HG03097 (cell line): ENCODE data around the gene UXT.

Source experiments
- ATAC-seq: cut with Tn5 transposase; IDR thresholded peaks from one replicate; pipeline ENCODE4 v1.9.1; 2021; ENCODE audit not compliant: unreplicated experiment, low FRiP score

UXT gene

GRCh38 chrX:47649781-47650163 is 9.2 kb downstream of the UXT start:
- no peak for ATAC-seq

DNA sequence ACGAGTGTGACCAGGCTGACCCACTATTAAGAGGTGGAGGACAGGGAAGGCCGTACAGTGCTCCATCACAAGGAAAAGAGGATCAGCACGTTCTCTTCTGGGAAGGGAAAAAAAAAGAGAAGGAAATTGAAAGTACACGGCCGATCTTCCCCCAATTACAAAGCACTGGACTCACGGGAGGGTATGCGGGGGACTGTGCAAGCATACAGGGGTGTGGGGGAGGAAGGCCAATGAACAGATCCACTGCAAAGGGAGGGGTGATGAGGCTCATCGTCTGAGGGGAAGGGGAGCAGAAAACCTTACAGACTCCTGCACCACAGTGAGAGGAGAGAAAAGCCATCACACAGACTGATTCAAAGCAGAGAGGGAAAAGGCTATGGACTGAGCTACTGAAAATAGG is 9.7 kb downstream of the UXT start:
- ATAC-seq, result no peak

- ATAC-seq, result no peak
These were observed 10.6 kb downstream of the UXT start for GRCh38 chrX:47648376-47648775.

- no peak for ATAC-seq
These were observed 12.3 kb downstream of the UXT start for GRCh38 chrX:47646636-47647035.

GRCh38 chrX:47645530-47645929 is 13.4 kb downstream of the UXT start:
- no peak for ATAC-seq

DNA sequence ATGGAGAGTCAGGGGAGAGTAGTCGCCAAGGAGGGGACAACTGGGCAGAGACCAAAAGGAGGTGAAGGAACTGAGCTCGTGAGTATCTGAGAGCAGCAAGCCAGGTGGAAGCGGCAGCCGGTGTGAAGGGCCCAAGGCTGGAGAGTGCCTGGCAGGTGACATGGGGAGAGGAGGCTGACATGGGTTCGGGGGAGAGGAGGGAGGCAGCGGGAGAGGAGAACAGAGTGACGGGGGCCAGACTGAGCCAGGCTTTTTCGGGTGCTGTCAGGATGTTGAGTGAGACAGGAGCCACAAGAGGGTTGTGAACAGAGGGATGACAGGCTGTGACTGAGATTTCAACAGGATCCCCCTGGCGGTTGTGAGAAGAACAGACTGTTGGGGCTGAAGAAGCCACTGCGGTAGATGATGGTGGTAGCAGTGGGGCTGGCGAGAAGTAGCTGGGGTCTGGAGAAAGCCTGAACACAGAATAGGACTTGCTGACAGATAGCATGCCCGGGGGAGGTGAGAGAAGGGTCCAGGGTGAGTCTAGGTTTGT is 14.4 kb downstream of the UXT start:
- no peak for ATAC-seq

DNA sequence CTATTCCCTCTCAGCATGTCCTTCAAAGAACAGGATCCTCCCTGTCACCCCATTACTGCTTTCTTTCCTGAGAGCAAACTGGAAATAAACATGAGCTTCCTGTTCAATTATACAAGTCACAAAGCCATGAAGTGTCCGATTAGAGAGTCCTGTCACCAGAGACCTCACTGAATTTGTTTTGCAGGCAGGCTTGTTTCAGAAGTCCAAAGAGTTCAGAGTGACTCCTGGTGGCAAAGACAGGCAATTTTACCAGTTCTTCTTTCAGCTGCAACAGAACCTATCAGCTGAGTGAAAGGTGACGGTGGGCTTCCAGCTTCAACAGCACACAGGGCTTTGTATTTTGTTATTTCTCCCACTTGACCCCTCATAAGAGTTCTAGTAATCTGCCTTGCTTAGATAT is 15.1 kb downstream of the UXT start:
- ATAC-seq, result no peak

DNA sequence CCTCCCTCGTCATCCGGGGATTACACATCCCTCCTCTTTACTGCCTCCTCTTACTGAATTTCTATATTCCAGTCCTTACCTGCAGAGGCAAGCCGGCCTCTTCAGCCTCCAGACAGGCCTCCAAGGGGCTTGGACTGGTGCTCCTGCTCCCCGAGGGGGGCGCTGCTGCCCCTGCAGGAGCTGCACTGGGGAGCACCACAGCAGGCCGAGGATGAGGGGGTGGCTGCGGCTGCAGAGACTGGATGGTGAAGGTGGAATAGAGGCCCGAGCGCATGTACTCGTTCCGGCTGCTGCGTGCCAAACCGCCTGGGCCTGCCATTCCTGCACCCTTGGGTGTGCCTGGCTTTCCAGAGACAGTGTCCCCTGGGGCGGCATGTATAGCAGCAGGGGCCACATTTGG is 20.2 kb downstream of the UXT start:
- ATAC-seq, result no peak

GRCh38 chrX:47637546-47638195 is 21.3 kb downstream of the UXT start:
- peak; percentile 64 for ATAC-seq

GRCh38 chrX:47634871-47635575 is 24.0 kb downstream of the UXT start:
- no peak for ATAC-seq

- no peak for ATAC-seq
These were observed 25.0 kb downstream of the UXT start for GRCh38 chrX:47633689-47634590.

DNA sequence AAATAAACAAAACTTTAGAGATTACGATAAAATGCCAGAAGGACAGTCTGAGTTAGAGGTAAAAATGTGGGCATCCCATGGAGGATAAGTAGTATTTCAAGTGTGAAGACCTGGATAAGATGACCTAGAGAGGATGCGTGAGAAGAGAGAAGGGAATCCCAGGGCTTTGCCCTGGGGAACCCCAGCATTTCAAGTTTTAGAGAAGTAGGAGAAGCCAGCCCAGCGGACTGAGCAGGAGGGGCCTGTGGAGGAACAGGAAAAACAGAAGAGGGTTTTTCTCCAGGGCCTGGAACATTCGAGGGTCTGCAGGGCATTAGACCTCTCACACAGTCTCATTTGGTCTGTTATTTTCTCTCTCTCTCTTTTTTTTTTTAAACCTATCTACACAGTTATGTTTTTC is 26.3 kb downstream of the UXT start:
- no peak for ATAC-seq

DNA sequence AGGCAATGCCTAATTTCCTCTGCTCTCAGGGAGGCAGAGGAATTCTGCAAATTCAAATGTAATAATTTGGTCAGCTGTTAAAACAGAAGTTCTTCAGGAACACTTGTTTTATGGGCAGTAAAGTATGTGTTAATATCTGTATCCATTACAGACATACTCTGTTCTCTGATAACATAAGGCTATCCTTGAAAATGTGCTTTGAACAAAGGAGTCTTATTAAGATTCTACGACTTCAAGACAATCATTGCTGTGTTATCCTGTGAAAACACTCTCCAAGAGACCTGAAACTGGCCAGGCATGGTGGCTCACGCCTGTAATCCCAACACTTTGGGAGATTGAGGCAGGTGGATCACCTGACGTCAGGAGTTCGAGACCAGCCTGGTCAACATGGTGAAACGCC is 27.3 kb downstream of the UXT start:
- no peak for ATAC-seq

DNA sequence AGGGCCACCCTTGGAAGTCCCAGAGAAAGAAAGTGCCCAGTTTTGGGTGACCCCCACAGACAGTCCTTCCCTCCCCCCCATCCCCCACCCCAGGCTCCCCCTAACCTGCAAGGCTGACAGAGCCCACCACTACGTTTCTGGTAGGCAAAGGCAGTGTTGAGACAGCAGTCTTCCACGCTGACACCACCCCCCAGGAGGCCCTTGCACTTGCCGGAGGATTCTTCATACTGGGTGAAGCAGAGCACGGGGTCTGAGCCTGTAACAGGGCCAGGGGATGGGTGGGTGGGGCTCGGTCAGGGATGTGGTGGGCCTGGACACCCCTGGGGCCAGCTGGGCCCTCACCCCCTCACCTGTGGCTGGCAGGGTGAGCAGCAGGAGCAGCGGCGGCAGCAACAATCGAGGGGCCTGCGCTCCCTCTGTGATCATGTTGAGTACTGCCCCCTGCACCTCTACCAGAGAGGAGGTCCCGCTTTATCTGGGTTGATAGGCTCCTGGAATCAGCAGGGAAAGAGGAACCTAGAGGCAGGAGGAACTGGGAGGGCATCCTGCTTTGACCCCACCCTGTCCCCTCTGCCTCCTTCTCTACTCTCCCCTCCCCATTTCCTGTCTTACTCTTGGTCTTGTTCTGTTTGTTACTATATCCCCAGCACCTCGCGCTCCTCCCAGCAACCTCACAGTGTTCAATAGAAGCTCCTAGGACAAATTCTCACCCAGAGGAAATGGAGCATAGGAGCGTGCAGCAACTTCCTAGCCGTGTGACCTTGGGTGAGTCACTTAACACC is 29.4 kb downstream of the UXT start, which contains the start of gene CFP:
TSS of gene CFP (minus strand) at position 512 of the 782 bp plus-strand sequence. CDS start at position 426, 86 bp downstream.
- no peak for ATAC-seq

DNA sequence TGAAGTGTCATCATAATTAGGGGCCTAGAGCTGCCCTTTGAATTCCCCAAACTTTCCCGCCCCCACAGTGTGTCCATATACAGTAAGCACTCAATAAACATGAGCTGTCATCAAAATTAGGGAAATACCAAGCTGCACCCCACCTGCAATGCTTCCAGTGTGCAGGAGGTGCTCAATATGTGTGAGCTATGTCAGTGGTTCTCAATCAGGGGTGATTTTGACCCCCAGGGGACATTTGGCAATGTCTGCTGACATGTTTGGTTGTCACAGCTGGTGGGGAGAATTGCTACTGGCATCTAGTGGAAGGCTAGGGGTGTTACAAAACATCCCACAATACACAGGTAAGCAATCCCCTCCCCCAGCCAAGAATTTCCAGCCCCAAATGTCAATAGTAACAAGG is 30.0 kb downstream of the UXT start:
- ATAC-seq, result no peak

- ATAC-seq, result no peak
These were observed 33.6 kb downstream of the UXT start for GRCh38 chrX:47625365-47625764.

DNA sequence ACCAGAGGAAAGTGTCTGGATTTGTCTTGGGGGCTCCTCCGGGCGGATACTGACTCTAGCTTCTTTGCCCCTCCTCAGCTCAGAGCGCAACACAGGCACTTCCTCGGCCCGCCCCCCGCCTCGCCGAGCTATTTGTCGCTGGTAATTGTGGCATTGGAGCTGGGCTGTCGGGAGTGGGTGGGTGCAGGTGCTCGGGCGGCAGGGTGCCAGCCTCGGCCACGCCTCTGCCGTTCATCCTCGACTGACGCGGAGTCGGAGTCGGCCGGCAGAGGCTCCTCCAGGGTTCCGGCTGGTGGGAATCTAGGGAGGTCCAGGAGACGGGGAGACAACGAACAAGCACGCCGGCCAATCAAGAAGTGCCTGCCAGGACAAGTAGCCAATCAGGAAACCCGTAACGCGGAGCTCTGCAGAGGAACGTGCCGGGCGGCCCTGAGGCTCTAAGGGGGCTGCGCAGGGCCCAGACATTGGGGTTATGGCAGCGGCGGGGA is 35.4 kb downstream of the UXT start:
- ATAC-seq, result no peak

- ATAC-seq, result no peak
These were observed 37.1 kb downstream of the UXT start for GRCh38 chrX:47621851-47622250.

GRCh38 chrX:47620303-47620685 is 38.7 kb downstream of the UXT start:
- ATAC-seq, result no peak
